ENCODE results near the gene UPK1B. TPM values are rescaled to one million over a fixed set of nuclear protein-coding genes. Genes with fewer than 3 reads are reported as not detected.

The UPK1B gene
- polyA plus RNA-seq, 1 donor: 1.1 TPM

GRCh38 chr3:119221779-119222320 is 48.5 kb downstream of the UPK1B start:
- H3K36me3 ChIP-seq (ENCODE audit: control insufficient read depth, insufficient read depth, low read length): peaks cover 73% of the 10 kb centered on the region
- no peak overlapping the region for H3K27ac ChIP-seq (ENCODE audit: low read length)

GRCh38 chr3:119222391-119222790 is 49.0 kb downstream of the UPK1B start:
- no peak overlapping the region for H3K27ac ChIP-seq (ENCODE audit: low read length)
- no peak for DNase-seq
- peaks cover 38% of the 10 kb centered on the region for H3K4me1 ChIP-seq (ENCODE audit: control insufficient read depth, insufficient read depth, low read length)
- no peaks in the 10 kb centered on the region for H3K27me3 ChIP-seq (ENCODE audit: control insufficient read depth, insufficient read depth, low read length)
- no peak overlapping the region for H3K4me3 ChIP-seq (ENCODE audit: low read length)
- peaks cover 67% of the 10 kb centered on the region for H3K36me3 ChIP-seq (ENCODE audit: control insufficient read depth, insufficient read depth, low read length)
- WGBS (ENCODE audit: insufficient coverage, low lambda C conversion rate): 75% methylated on average over 2 of the region's 7 CpGs
- H3K9me3 ChIP-seq (ENCODE audit: control insufficient read depth, low read depth, low read length): no peaks in the 10 kb centered on the region

More at GRCh38 chr3:119221779-119222320, 48.5 kb downstream of the UPK1B start:
- WGBS (ENCODE audit: insufficient coverage, low lambda C conversion rate): 100% methylated on average over 1 of the region's 2 CpGs
- no peaks in the 10 kb centered on the region for H3K9me3 ChIP-seq (ENCODE audit: control insufficient read depth, low read depth, low read length)
- H3K4me3 ChIP-seq (ENCODE audit: low read length): no peak overlapping the region
- H3K4me1 ChIP-seq (ENCODE audit: control insufficient read depth, insufficient read depth, low read length): peaks cover 33% of the 10 kb centered on the region
- DNase-seq: no peak
- no peaks in the 10 kb centered on the region for H3K27me3 ChIP-seq (ENCODE audit: control insufficient read depth, insufficient read depth, low read length)

GRCh38 chr3:119223511-119223910 is 50.1 kb downstream of the UPK1B start:
- H3K36me3 ChIP-seq (ENCODE audit: control insufficient read depth, insufficient read depth, low read length): peaks cover 65% of the 10 kb centered on the region

GRCh38 chr3:119225121-119225520 is 51.7 kb downstream of the UPK1B start:
- Histone ChIP-seq H3K4me1 (ENCODE audit: control insufficient read depth, insufficient read depth, low read length) (peaks cover 31% of the 10 kb centered on the region), H3K9me3 (ENCODE audit: control insufficient read depth, low read depth, low read length) (no peaks in the 10 kb centered on the region)

More at GRCh38 chr3:119223511-119223910, 50.1 kb downstream of the UPK1B start:
- no peaks in the 10 kb centered on the region for H3K9me3 ChIP-seq (ENCODE audit: control insufficient read depth, low read depth, low read length)
- 95% methylated on average over 4 of the region's 5 CpGs for WGBS (ENCODE audit: insufficient coverage, low lambda C conversion rate)
- H3K4me1 ChIP-seq (ENCODE audit: control insufficient read depth, insufficient read depth, low read length): peaks cover 42% of the 10 kb centered on the region
- no peak overlapping the region for H3K4me3 ChIP-seq (ENCODE audit: low read length)
- no peak for DNase-seq
- H3K27me3 ChIP-seq (ENCODE audit: control insufficient read depth, insufficient read depth, low read length): no peaks in the 10 kb centered on the region
- H3K27ac ChIP-seq (ENCODE audit: low read length): no peak overlapping the region

GRCh38 chr3:119227070-119227850 is 53.9 kb downstream of the UPK1B start:
- peak overlapping the region; percentile 69 for H3K27ac ChIP-seq (ENCODE audit: low read length)
- H3K4me3 ChIP-seq (ENCODE audit: low read length): no peak overlapping the region
- peaks cover 66% of the 10 kb centered on the region for H3K36me3 ChIP-seq (ENCODE audit: control insufficient read depth, insufficient read depth, low read length)
- no peaks in the 10 kb centered on the region for H3K27me3 ChIP-seq (ENCODE audit: control insufficient read depth, insufficient read depth, low read length)
- no peaks in the 10 kb centered on the region for H3K9me3 ChIP-seq (ENCODE audit: control insufficient read depth, low read depth, low read length)
- no CpG with 5 or more reads among the region's 6 CpGs for WGBS (ENCODE audit: insufficient coverage, low lambda C conversion rate)
- DNase-seq: peak; percentile 24 to 79
- H3K4me1 ChIP-seq (ENCODE audit: control insufficient read depth, insufficient read depth, low read length): peaks cover 22% of the 10 kb centered on the region

More at GRCh38 chr3:119225121-119225520, 51.7 kb downstream of the UPK1B start:
- H3K27ac ChIP-seq (ENCODE audit: low read length): no peak overlapping the region
- DNase-seq: no peak
- H3K36me3 ChIP-seq (ENCODE audit: control insufficient read depth, insufficient read depth, low read length): peaks cover 69% of the 10 kb centered on the region
- WGBS (ENCODE audit: insufficient coverage, low lambda C conversion rate): 40% methylated on average over 2 of the region's 3 CpGs
- H3K4me3 ChIP-seq (ENCODE audit: low read length): no peak overlapping the region
- no peaks in the 10 kb centered on the region for H3K27me3 ChIP-seq (ENCODE audit: control insufficient read depth, insufficient read depth, low read length)

GRCh38 chr3:119228373-119229145 is 55.2 kb downstream of the UPK1B start:
- Histone ChIP-seq H3K27ac (ENCODE audit: low read length) (no peak overlapping the region), H3K36me3 (ENCODE audit: control insufficient read depth, insufficient read depth, low read length) (peaks cover 66% of the 10 kb centered on the region)
- WGBS (ENCODE audit: insufficient coverage, low lambda C conversion rate): 83% methylated on average over 1 of the region's 2 CpGs

GRCh38 chr3:119229190-119229589 is 55.8 kb downstream of the UPK1B start:
- 92% methylated on average over 3 of the region's 7 CpGs for WGBS (ENCODE audit: insufficient coverage, low lambda C conversion rate)
- no peaks in the 10 kb centered on the region for H3K9me3 ChIP-seq (ENCODE audit: control insufficient read depth, low read depth, low read length)
- H3K27ac ChIP-seq (ENCODE audit: low read length): no peak overlapping the region
- H3K36me3 ChIP-seq (ENCODE audit: control insufficient read depth, insufficient read depth, low read length): peaks cover 67% of the 10 kb centered on the region
- no peak for DNase-seq
- no peak overlapping the region for H3K4me3 ChIP-seq (ENCODE audit: low read length)
- peaks cover 22% of the 10 kb centered on the region for H3K4me1 ChIP-seq (ENCODE audit: control insufficient read depth, insufficient read depth, low read length)
- no peaks in the 10 kb centered on the region for H3K27me3 ChIP-seq (ENCODE audit: control insufficient read depth, insufficient read depth, low read length)

More at GRCh38 chr3:119228373-119229145, 55.2 kb downstream of the UPK1B start:
- Histone ChIP-seq H3K4me1 (ENCODE audit: control insufficient read depth, insufficient read depth, low read length) (peaks cover 22% of the 10 kb centered on the region), H3K27me3 (ENCODE audit: control insufficient read depth, insufficient read depth, low read length) (no peaks in the 10 kb centered on the region), H3K4me3 (ENCODE audit: low read length) (no peak overlapping the region), H3K9me3 (ENCODE audit: control insufficient read depth, low read depth, low read length) (no peaks in the 10 kb centered on the region)
- no peak for DNase-seq

- Histone ChIP-seq H3K27ac (ENCODE audit: low read length) (no peak overlapping the region), H3K4me3 (ENCODE audit: low read length) (no peak overlapping the region), H3K36me3 (ENCODE audit: control insufficient read depth, insufficient read depth, low read length) (peaks cover 74% of the 10 kb centered on the region), H3K27me3 (ENCODE audit: control insufficient read depth, insufficient read depth, low read length) (no peaks in the 10 kb centered on the region), H3K9me3 (ENCODE audit: control insufficient read depth, low read depth, low read length) (no peaks in the 10 kb centered on the region), H3K4me1 (ENCODE audit: control insufficient read depth, insufficient read depth, low read length) (peaks cover 22% of the 10 kb centered on the region)
- no CpG with 5 or more reads among the region's 7 CpGs for WGBS (ENCODE audit: insufficient coverage, low lambda C conversion rate)
- no peak for DNase-seq
Observed at GRCh38 chr3:119230071-119230470, 56.7 kb downstream of the UPK1B start.

GRCh38 chr3:119230745-119231144 is 57.3 kb downstream of the UPK1B start:
- Histone ChIP-seq H3K9me3 (ENCODE audit: control insufficient read depth, low read depth, low read length) (no peaks in the 10 kb centered on the region), H3K36me3 (ENCODE audit: control insufficient read depth, insufficient read depth, low read length) (peaks cover 80% of the 10 kb centered on the region), H3K4me3 (ENCODE audit: low read length) (no peak overlapping the region), H3K27ac (ENCODE audit: low read length) (no peak overlapping the region), H3K4me1 (ENCODE audit: control insufficient read depth, insufficient read depth, low read length) (peaks cover 25% of the 10 kb centered on the region), H3K27me3 (ENCODE audit: control insufficient read depth, insufficient read depth, low read length) (no peaks in the 10 kb centered on the region)
- DNase-seq: no peak

GRCh38 chr3:119234610-119235009 is 61.2 kb downstream of the UPK1B start:
- no peak overlapping the region for H3K4me3 ChIP-seq (ENCODE audit: low read length)
- H3K4me1 ChIP-seq (ENCODE audit: control insufficient read depth, insufficient read depth, low read length): peaks cover 11% of the 10 kb centered on the region
- no peak for DNase-seq
- no CpG with 5 or more reads among the region's 1 CpG for WGBS (ENCODE audit: insufficient coverage, low lambda C conversion rate)
- H3K27ac ChIP-seq (ENCODE audit: low read length): no peak overlapping the region
- peaks cover 65% of the 10 kb centered on the region for H3K36me3 ChIP-seq (ENCODE audit: control insufficient read depth, insufficient read depth, low read length)
- no peaks in the 10 kb centered on the region for H3K9me3 ChIP-seq (ENCODE audit: control insufficient read depth, low read depth, low read length)
- H3K27me3 ChIP-seq (ENCODE audit: control insufficient read depth, insufficient read depth, low read length): no peaks in the 10 kb centered on the region

All from large intestine (tissue), 3 donors.